HepG2 (cell line): Measurements from ENCODE around the gene ATP6V1D. TPM values are rescaled to one million over a fixed set of nuclear protein-coding genes. Genes with fewer than 3 reads are reported as not detected.

Experiments
- ATAC-seq: fragments of 200-7000 bp; cut with Tn5 transposase; 3 replicates; pipeline ENCODE4 v1.9.1; 2020; ENCODE audit warnings: mild to moderate bottlenecking, moderate library complexity
- BruUV-seq: library from RNA; stranded (reverse); fragments of 400-500 nt; replicated peaks from 2 replicates; lab custom pipeline; 2021; lab: Mats Ljungman, UMichigan
- CTCF ChIA-PET: fragments of 300-600 bp; formaldehyde crosslinking; extraction: SDS; loops from one replicate; lab custom pipeline; 2021; ENCODE audit warnings: low total read pairs, inconsistent platforms, low intra/inter-chr PET ratio; lab: Yijun Ruan, JAX
- POLR2A ChIA-PET: fragments of 350-600 bp; sonication (Branson Sonifier 250); formaldehyde crosslinking; loops from one replicate; lab custom pipeline; 2020; ENCODE audit warnings: antibody characterized with exemption, inconsistent platforms; lab: Yijun Ruan, JAX
- DNase-seq: peaks from one replicate; pipeline ENCODE4 v3.0.0-alpha.2; 2015; ENCODE audit warnings: low spot score
- FAIRE-seq: peaks from 3 replicates; lab custom pipeline; 2011; peaks lifted over from hg19 to GRCh38; lab: Jason Lieb, UNC
- H2AFZ ChIP-seq: one replicate; pipeline ENCODE4 v1.6.1; 2011; ENCODE audit warnings: low read length, inconsistent platforms
- H3K27ac ChIP-seq: fragments of 300-600 bp; 3 replicates; pipeline ENCODE4 v1.8.0; 2011; ENCODE audit warnings: mixed run types, mild to moderate bottlenecking, mixed read lengths, low read length, inconsistent platforms; ENCODE audit not compliant: insufficient read depth; ENCODE audit errors: extremely low read length
- H3K27me3 ChIP-seq, 2 experiments: fragments of 200-600 bp in 1 of 2; 2 replicates in 1 of 2; 3 replicates in 1 of 2; pipeline versions ENCODE4 v1.6.0 to v1.8.0; 2011; ENCODE audit warnings: low read length in 2 of 2, mild to moderate bottlenecking in 2 of 2, moderate library complexity in 2 of 2, inconsistent platforms in 1 of 2; ENCODE audit not compliant: insufficient read depth in 2 of 2, control insufficient read depth in 1 of 2
- H3K36me3 ChIP-seq, 2 experiments: fragments of 200-600 bp in 1 of 2; replicated peaks in 1 of 2; 2 replicates in 1 of 2; 3 replicates in 1 of 2; pipeline versions ENCODE4 v1.5.1 to v1.8.0; 2011; ENCODE audit warnings: low read length in 2 of 2, inconsistent platforms in 1 of 2; ENCODE audit not compliant: insufficient read depth in 2 of 2, control insufficient read depth in 1 of 2
- H3K4me1 ChIP-seq: 2 replicates; pipeline ENCODE4 v1.5.1; 2012; ENCODE audit warnings: low read length, inconsistent platforms; ENCODE audit not compliant: insufficient read depth
- H3K4me2 ChIP-seq: 2 replicates; pipeline ENCODE4 v1.6.0; 2011; ENCODE audit warnings: low read depth, low read length, inconsistent platforms
- H3K4me3 ChIP-seq, 3 experiments: fragments of 200-600 bp in 1 of 3; sonication (generic), shearing (Covaris generic) in 1 of 3; replicated peaks in 1 of 3; 2 replicates each; pipeline ENCODE4 v1.5.1; 2011 to 2016; ENCODE audit warnings: low read length in 3 of 3, inconsistent platforms in 2 of 3, low read depth in 2 of 3, mild to moderate bottlenecking in 2 of 3, control low read depth in 1 of 3, mixed read lengths in 1 of 3; ENCODE audit not compliant: insufficient read depth in 1 of 3
- H3K79me2 ChIP-seq: one replicate; pipeline ENCODE4 v1.6.1; 2011; ENCODE audit warnings: low read length, inconsistent platforms; ENCODE audit not compliant: insufficient read depth
- H3K9ac ChIP-seq: 2 replicates; pipeline ENCODE4 v1.6.0; 2011; ENCODE audit warnings: mild to moderate bottlenecking, low read depth, low read length, inconsistent platforms; ENCODE audit not compliant: insufficient read depth
- H3K9me3 ChIP-seq: 2 replicates; pipeline ENCODE4 v1.5.1; 2012; ENCODE audit warnings: mild to moderate bottlenecking, low read length
- H4K20me1 ChIP-seq: 2 replicates; pipeline ENCODE4 v1.6.0; 2011; ENCODE audit warnings: inconsistent platforms, mild to moderate bottlenecking, low read length, moderate library complexity; ENCODE audit not compliant: insufficient read depth
- HINFP ChIP-seq: sonication (generic); formaldehyde crosslinking; IDR thresholded peaks from 2 replicates; pipeline ENCODE4 v1.4.0; 2020; ENCODE audit warnings: low read depth, mild to moderate bottlenecking, missing genetic modification reagents
- KDM5A ChIP-seq: fragments of 200-600 bp; sonication (generic); IDR thresholded peaks from 2 replicates; pipeline ENCODE4 v1.7.0; 2018; ENCODE audit warnings: antibody characterized with exemption, mild to moderate bottlenecking, low read length, borderline replicate concordance
- U2AF1 ChIP-seq: fragments of 200-400 bp; formaldehyde crosslinking; optimal IDR thresholded peaks from 2 replicates; pipeline ENCODE3; 2017; ENCODE audit warnings: mild to moderate bottlenecking, low read depth, low read length
- ZBTB40 ChIP-seq, 2 experiments: fragments of 450-650 bp in 1 of 2; sonication (generic) in 1 of 2; formaldehyde crosslinking in 1 of 2; IDR thresholded peaks; 2 replicates each; pipeline versions ENCODE4 v1.6.1 to v1.8.0; 2016 to 2022; ENCODE audit warnings: antibody characterized with exemption in 1 of 2, mild to moderate bottlenecking in 1 of 2, missing genetic modification reagents in 1 of 2
- ZNF543 ChIP-seq: sonication (generic); formaldehyde crosslinking; IDR thresholded peaks from 2 replicates; pipeline ENCODE4 v1.4.0; 2020; ENCODE audit warnings: mild to moderate bottlenecking, missing genetic modification reagents
- WGBS: methylation state at CpG from one replicate; pipeline ENCODE4 v1.1.6; 2017; ENCODE audit warnings: low lambda C conversion rate; 5-methylcytosine and 5-hydroxymethylcytosine counted together
- in situ Hi-C: cut with HindIII; loops from 2 replicates; pipeline ENCODE4 v1.10.0; 2017; ENCODE audit warnings: low pct_unique_long_range_greater_than_20kb; ENCODE audit not compliant: extremely low pct_ligation_motif_present
- intact Hi-C: fragments of 100-400 bp; cut with micrococcal nuclease; formaldehyde crosslinking; loops from one replicate; pipeline ENCODE4 v1.10.0; 2022; ENCODE audit not compliant: unreplicated experiment
- polyA plus RNA-seq, 8 experiments: library from polyadenylated mRNA; depleted of rRNA in 3 of 8; stranded (reverse) in 7 of 8; unstranded in 1 of 8; fragments of >200 nt; fragmentation: Illumina TruSeq in 4 of 8; extraction: Trizol in 4 of 8; gene quantifications; 2 replicates each; pipeline versions ENCODE4 v1.2.1 to v1.2.3, GENCODE V29; 2011 to 2016; ENCODE audit warnings: low read depth in 4 of 8, missing spikeins in 1 of 8, mixed read lengths in 1 of 8; ENCODE audit not compliant: insufficient read depth in 1 of 8
- total RNA-seq, 5 experiments: library from RNA; depleted of rRNA; stranded (reverse); fragments of >200 nt; fragmentation: Illumina TruSeq; extraction: Trizol; gene quantifications; 2 replicates each; pipeline ENCODE4 v1.2.3, GENCODE V29; 2016; ENCODE audit warnings: low read depth in 1 of 5
- TF ChIP-seq, protein P1 (sequence below): sonication (generic); formaldehyde crosslinking; IDR thresholded peaks from 2 replicates; pipeline ENCODE4 v1.5.0; 2020; ENCODE audit warnings: missing genetic modification reagents, mild to moderate bottlenecking, borderline replicate concordance
- TF ChIP-seq, protein P2 (sequence below): sonication (generic); formaldehyde crosslinking; IDR thresholded peaks from 2 replicates; pipeline ENCODE4 v1.5.1; 2020; ENCODE audit warnings: mild to moderate bottlenecking, missing genetic modification reagents, moderate library complexity
- TF ChIP-seq, protein P3 (sequence below), 2 experiments: fragments of 450-650 bp in 1 of 2; sonication (generic) in 1 of 2; formaldehyde crosslinking; IDR thresholded peaks; 2 replicates each; pipeline versions ENCODE4 v1.5.0 to v1.8.0; 2020 to 2022; ENCODE audit warnings: mild to moderate bottlenecking in 1 of 2, missing genetic modification reagents in 1 of 2

Gene ATP6V1D
- total and polyA plus RNA-seq, 2 of the 13 experiments (the other 11 are each of a cell fraction or from before 2014, with no cell fraction given): 16.8 to 53.9 TPM

DNA sequence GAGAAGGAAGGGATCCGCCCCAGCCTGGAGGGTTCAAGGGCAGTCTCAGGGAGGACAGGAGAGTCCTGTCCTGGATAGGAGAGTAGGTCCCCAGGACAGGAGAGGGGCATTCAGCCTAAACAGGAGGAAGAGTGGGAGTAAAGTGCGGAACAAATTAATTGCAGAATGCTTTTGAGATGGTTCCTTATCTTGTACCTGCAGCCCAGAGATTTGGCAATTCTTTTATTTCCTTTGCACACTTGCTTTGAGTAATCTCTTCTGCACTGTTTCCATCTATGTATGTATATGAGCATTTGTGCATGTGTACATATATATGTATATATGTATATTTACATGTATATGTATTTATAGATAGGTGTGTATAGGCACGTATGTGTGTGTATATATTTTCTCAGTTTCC is 29.7 kb upstream of the ATP6V1D start:
- POLR2A ChIA-PET: no interaction called here
- ATAC-seq: no peak
- TF ChIP-seq, protein P1, sequence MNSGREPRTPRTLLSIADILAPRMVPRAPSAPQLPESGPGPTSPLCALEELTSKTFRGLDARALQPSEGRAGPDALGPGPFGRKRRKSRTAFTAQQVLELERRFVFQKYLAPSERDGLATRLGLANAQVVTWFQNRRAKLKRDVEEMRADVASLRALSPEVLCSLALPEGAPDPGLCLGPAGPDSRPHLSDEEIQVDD: no peak
- TF ChIP-seq, protein P2, sequence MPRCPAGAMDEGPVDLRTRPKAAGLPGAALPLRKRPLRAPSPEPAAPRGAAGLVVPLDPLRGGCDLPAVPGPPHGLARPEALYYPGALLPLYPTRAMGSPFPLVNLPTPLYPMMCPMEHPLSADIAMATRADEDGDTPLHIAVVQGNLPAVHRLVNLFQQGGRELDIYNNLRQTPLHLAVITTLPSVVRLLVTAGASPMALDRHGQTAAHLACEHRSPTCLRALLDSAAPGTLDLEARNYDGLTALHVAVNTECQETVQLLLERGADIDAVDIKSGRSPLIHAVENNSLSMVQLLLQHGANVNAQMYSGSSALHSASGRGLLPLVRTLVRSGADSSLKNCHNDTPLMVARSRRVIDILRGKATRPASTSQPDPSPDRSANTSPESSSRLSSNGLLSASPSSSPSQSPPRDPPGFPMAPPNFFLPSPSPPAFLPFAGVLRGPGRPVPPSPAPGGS (CRISPR knock-in tag): no peak
- TF ChIP-seq KDM5A (no peak), ZNF543 (no peak), HINFP (CRISPR knock-in tag) (no peak), ZBTB40 (IDR thresholded peaks at IDR 0.05) (no peak), ZBTB40 (CRISPR knock-in tag; IDR thresholded peaks at IDR 0.05) (no peak), U2AF1 (no peak)
- TF ChIP-seq, protein P3, sequence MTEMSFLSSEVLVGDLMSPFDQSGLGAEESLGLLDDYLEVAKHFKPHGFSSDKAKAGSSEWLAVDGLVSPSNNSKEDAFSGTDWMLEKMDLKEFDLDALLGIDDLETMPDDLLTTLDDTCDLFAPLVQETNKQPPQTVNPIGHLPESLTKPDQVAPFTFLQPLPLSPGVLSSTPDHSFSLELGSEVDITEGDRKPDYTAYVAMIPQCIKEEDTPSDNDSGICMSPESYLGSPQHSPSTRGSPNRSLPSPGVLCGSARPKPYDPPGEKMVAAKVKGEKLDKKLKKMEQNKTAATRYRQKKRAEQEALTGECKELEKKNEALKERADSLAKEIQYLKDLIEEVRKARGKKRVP (CRISPR knock-in tag; IDR thresholded peaks at IDR 0.05): no peak

More for the DNA sequence above, 29.7 kb upstream of the ATP6V1D start:
- H3K36me3 ChIP-seq: peaks cover 7 to 11% of the 10 kb centered on the region in 2 experiments; a peak in 3 of 5 replicates
- 87% methylated on average over 3 of the region's 3 CpGs for WGBS
- H3K4me3 ChIP-seq: no peak overlapping the region
- no peaks in the 10 kb centered on the region for H4K20me1 ChIP-seq
- H2AFZ ChIP-seq: no peak overlapping the region
- H3K9me3 ChIP-seq: no peaks in the 10 kb centered on the region
- intact Hi-C loops (no loop called here), in situ Hi-C loops (no loop called here)
- FAIRE-seq (no peak), DNase-seq (no peak)
- BruUV-seq: no TSS peak
- no peaks in the 10 kb centered on the region for H3K79me2 ChIP-seq
- CTCF ChIA-PET: no interaction called here
- H3K27me3 ChIP-seq: no peaks in the 10 kb centered on the region
- no peak overlapping the region for H3K9ac ChIP-seq
- no peak overlapping the region for H3K4me2 ChIP-seq
- H3K4me1 ChIP-seq: peaks cover 42% of the 10 kb centered on the region
- no peak overlapping the region for H3K27ac ChIP-seq
